SKM-1 treated with dmso at 0.1 percent for 144 hours (cell line): ENCODE results near the gene RNF114.

Experiments used
- DNase-seq: peaks from one replicate; lab custom pipeline; 2025; ENCODE audit not compliant: unreplicated experiment; lab: John Stamatoyannopoulos, UW

Gene RNF114

DNA sequence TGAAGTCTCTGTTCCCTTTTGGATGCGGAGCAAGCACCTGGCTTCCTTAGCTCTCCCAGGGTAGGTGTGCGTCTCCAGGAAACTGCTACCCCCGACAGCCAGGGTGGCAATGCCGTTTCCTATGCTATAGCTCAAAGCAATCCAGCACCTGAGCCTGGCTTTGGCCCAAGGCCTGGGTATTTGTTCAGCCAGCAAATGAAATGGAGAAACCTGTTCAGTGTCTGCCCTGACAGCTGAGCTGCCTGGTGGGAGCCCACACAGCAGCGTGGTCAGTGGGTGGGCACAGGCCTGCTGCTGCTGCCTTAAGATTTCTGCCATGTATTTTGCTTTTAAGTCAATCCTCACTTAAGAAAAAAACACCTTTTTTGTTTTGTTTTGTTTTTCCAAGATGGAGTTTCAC lies 34.6 kb upstream of the RNF114 start:
- DNase-seq = no peak

DNA sequence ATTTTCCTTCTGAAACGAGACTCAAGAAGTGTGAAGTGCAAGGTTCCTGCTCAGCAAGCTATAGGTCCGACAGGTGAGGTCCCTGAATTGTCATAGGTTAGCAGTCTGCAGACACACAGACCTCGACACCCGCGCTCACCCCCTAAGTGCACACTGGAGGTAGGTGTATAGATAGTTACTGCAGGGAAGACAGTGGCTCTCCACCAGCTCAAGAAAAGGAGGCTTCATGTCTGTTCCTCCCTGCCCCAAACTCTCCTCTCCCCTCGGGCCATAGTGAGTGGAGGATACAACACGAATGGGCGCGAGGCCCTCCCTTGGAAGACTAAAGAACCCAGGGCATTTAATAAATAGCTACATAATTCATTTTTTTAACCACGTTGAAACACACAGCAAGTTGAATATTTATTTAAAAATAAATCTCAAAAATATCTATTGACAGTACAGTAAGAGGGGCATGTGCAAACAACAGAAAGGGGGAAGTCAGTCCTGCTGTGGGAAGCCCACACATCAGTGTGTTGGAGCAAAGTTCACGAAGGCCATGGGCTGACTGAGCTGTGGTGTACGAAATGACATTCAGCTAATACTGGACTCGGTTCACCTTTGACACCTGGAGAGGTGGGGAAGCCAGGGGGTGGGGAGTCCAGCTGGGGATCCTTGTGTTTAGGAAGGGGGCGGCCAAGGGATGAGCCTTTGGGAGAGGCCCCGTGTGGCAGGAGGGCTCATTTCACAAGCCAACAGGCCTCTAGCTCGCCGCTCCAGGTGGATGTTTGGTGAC lies 31.6 kb upstream of the RNF114 start:
- DNase-seq = no peak

DNA sequence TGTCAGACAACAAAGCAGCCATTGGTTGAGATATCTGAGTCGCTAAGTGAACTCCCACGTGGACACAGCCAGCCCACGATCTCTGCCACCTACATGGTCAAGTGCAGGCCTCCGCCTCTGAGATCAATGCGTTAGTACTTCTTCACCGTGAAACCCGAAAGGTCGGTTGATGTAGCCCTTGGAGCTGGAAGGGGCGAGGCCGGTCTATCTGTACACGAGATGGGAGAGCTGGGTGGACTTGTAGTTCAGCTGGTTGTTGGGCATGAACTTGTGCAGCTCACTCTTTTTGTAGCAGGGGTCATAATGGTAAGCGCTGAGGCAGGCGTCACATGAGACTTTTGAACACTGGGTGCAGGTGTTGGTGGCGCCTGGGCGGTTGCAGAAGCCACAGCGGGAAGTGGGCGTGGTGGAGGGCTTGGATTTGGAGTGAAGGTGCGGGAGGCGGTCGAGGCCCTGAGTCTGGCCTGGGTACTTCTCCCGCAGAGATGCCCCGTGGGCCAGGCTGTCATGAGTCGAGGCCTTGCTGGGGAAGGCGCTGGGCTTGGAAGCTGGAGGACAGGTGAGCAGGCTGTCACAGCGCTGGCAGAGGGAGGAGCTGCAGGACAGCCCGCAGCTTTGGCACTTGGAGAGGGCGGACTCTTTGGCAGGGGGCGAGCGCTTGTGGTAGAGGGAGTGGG lies 30.6 kb upstream of the RNF114 start:
- DNase-seq = no peak

DNA sequence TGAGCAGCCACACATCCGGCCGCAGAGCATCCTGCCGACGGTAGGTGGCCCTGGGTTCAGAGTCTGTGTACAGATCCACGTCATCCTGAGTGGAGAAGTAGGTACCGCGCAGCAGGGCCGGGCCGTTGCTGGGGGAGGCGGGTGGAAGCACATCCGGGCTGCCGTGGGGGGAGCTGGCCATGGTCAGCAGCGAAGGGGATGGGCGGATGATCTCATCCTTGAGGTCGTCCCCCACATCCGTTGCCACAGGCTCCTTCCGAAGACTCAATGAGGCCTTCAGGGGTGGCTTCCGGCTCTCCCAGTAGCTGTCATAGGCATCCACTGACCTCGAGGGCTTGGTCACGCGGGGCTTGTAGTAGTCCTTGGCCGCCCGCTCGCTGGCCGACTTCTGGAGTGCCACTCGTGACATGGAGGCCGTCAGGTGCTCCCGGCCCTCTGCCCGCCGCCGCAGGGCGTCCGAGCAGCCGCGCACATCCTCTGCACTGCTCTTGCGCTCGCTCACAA lies 30.0 kb upstream of the RNF114 start:
- no peak for DNase-seq

DNA sequence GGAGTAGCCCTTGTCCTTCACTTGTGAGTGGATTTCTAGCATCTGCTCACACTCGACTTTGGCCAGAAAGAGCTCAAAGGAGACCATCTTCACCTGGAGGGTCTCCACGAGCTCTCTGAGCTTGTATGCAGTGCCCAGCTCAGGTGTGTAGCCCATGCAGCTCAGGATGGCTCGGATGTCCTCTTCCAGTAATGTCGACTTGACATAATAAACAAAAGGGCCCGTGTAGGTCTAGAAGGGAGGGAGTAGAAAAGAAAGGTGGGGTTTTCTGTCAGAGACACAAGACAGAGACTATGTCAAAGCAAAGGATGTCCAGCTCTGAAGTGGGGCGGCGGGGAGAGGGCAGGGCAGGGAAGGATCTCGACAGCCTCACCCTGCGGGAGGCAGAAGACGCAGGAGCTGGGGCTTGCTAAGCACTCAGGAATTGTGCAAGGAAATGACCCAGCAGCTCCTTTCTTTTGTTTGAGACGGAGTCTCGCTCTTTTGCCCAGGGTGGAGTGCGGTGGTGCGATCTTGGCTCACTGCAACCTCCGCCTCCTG lies 29.5 kb upstream of the RNF114 start:
- no peak for DNase-seq

DNA sequence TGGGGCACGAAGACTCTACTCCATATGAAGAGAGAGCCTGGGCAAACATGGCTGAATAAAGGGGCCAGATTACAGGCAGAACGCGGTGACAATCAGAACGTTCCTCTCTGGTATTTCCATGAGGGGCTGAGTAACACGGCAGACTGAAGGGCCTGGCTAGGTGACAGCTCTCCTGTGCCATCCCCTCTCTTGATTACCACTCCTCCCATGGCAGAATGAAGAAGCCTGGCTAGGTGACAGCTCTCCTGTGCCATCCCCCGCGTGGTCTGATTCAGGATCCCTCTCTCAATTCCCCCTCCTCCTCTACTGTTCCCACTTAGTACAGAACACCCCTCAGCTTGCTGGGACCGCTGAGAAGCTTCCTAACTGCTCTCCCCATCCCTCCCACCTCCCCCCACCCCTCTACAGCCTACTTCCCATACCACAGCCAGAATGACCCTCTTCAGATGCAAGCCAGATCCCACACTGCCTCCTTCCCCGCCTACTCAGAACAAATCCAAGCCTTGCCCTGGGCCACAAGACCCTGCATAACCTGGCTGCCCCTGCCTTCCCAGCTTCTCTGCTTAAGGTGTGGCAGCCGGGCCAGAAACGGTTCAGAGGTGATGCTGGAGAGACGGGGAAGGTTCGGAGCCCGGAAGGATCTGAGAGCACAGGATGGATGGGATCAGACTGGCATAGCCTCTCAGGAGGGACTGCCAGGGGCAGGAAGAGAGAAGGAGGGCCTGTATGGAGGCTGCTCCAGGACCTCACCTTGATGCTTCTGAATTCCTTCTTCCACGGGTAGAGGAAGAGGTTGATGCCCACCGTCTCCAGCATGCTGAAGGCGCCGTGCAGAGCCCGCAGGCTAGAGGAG lies 28.6 kb upstream of the RNF114 start:
- DNase-seq = no peak

DNA sequence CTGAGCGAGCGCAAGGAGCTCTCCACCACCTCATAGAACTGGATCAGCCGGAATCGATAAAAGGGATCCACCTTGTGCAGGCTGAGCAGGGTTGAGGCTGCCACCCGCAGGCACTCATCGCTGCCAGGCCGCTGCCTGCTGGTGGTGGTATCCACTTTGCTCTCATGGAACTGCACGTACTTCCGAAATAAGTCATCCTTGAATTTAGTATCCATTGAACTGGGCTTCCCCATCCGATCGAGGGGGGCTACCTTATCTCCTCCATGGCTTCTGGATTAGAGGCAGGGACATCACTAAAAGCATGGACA lies 28.0 kb upstream of the RNF114 start:
- no peak for DNase-seq

DNA sequence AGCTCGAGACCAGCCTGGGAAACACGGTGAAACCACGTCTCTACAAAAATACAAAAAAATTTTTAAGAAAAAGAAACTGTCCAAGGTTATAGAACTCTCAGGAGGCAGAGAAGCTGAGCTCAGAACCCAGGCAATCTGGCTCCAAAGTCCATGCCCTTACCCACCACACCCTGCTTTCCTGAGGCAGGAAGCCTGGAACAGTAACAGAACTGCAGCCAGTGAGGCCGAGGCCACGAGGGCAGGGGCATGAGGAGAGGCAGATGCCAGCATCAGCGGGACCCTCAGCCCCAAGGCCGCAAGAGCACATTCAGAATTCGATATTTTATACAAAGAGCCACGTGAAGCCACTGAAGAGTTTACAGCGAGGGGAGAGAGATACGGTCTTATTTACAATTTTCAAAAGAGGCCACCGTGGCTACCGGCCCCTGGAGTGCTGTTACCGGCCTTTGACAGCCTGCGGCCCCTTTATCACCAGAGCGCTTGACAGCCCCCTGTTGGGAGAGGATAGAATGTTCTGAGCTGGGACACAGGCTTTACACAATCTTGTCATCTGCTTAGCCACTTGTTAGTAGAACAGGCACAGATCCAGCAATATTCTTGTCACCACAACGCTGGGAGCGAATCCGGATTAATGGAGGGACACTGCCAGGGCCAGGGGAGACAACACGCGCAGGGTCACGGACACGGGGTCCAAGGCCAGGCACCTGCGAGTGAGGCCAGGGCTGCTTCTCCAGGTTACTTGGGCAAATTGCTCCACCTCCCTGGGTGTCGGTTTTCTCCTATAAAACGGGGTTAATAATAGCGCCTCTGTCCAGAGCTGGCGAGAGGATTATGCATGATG lies 26.5 kb upstream of the RNF114 start:
- no peak for DNase-seq

DNA sequence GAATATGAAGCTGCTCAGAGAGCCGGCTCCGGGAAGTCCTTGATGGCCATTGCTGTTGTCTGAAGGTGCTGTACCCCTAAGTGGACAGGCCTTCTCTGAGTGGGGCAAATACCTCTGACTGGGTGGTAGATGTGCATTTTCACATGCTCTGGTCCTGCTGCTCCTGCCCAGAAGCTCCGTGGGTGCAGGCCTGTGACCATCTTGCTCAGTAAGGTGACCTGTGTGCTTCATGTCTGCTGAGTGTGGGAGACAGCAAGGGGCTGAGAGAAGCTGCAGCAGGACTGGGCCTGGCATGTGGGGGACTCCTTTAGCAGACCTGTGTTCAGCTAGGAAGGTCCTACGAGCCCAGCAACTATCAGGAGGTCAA lies 25.9 kb upstream of the RNF114 start:
- no peak for DNase-seq

DNA sequence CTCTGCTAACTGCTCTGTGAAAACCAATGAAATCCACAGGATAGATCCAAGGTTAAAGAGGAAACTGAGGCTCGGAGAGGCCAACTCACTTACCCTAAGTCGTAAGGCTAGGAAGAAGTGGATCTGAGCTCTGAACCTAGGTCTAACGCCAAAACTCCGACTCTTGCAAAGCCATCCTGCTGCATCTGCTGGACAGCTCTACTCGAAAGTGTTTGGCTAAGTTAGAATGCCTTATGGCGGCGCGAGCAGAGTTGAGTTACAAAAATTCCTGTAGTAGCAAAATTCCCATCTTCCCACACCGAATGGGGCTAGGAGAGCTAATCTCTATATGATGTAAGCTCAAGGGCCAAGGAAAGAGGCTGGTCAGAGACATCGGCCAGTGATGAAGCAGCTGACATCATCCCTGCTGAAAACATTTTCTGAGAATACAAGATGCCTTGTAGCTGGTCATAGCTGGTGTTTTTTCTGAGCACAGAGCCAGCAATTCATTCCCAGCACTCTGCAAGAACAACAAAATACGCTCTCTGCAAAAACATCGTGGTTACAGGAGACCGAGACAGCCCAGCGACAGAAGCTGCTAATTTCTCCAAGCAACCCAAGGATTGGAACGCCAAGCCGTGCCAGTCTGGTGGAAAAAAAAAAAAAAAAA lies 22.7 kb upstream of the RNF114 start:
- DNase-seq = no peak

DNA sequence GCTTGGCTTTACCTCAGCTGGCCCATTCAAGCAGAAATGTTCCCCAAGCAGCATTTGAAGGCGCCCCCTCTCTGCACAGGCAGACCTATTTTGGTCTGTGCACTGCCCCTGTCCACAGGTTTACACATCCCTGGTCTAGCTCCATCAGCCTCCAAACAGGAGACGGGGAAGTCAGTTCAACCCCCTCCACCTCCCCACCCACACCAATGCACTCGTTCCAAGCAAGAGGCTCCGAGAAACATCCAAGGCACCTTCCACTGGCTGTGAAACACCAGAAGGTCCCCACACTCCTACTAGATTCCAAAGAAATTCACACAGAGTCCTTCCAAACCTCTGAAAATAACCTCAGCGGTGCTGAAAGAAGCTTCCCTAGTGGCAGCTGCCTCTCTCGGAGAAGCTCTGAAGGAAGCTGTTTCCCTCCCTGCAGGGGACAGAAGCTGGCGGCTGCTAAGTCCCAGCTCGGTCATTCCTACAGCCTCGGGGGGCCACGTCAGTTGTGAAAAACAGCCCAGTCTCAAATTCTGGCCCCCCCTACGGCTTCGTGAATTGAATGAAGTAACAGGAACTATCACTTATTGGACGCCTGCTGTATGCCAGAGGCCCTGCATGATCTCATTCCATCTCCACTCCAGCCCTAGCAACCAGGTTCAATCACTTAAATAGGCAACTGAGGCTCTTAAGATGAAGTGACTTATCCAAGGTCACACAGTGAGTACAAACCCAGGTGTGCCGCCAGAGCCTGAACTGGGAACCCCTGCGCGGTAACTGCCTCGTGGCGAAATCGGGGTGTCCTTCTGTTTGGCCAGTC lies 21.7 kb upstream of the RNF114 start:
- DNase-seq = no peak

DNA sequence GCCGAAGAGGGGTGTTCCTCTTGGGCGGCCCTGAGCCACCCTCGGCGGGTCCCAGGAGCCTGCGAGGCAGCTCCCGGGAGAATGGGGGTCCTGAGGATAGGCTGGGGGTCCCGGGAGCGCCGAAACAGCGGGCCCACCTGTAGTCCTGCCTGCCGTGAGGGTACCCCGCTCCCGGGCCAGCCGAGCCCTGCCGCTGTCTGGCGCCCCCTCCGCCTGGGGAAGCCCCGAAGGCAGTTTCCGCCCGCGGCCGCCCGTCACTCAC lies 21.1 kb upstream of the RNF114 start:
- no peak for DNase-seq

DNA sequence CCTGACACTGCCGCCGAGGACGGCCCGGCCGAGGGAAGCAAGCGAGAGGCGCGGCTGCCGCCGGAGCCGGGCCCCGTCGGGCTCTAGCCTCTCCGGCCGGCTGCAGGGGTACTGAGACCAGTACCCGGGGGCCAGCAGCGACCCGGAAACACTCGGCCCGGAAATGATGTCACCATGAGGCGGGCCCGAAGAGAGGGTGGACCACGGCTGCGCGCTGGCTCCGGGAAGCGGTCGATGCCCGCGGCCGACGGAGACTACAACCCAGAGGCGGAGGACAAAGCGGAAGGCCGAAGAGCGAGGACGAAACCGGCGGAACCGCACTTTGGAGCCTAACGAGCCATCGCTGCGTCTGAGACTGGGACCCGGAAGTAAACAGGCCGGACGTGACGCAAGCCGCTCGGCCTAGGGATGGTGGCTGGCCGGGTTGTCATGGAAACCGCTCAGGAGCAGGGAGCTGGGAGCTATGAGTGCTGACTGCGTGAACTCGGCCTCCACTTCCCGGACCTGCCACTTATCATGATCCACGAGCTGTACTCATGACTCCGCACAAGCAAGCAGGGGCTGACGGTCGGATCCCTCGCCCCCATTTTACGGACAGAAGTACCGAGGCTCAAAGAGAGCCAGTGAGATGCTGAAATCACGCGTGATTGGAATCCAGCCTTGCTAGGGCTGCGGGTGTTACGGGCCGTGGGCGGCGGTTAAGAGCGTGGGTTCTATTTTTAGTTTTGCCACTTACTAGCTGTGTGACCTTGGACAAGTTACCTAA lies 20.6 kb upstream of the RNF114 start, which contains the start of gene SPATA2:
Gene SPATA2, minus strand, starts transcription at position 150 of the 766 bp plus-strand sequence. CDS start 7,039 bp downstream, outside the sequence.
- DNase-seq = peak; percentile 87

DNA sequence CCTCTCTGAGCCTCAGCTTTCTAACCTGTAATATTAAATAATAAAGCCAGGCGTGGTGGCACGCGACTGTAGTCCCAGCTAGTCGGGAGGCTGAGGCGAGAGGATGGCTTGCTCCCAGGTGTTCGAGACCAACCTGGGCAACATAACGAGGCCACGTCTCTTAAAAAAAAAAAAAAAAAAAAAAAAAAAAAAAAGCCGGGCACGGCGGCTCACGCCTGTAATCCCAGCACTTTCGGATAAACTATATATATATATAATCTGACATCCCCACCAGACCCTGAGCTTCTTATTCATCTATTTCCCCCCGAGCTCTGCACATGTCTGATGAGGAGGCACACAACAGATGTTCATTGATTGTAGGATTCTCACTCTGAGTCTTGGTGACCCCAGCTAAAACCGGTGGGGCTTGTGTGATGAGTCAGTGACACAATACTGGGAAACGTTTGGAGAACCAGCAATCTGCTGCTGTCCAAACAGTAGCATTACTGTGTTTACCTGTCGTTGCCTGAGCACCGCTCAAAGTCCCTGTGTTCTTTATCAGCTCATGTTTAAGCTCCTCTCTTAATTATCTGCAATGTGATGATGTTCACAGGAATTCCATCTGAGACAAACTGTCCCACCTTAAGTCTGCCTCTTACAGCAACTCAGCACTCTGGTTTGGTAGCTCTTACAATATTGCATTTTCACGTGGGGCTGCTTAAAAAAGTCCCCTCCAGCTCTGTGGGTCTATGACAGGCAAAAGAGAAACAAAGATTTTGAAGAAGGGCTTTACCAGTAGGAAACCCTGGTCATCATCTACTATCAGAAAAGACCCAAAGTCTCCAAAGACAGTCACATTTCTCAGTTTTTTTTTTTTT lies 19.8 kb upstream of the RNF114 start:
- no peak for DNase-seq

DNA sequence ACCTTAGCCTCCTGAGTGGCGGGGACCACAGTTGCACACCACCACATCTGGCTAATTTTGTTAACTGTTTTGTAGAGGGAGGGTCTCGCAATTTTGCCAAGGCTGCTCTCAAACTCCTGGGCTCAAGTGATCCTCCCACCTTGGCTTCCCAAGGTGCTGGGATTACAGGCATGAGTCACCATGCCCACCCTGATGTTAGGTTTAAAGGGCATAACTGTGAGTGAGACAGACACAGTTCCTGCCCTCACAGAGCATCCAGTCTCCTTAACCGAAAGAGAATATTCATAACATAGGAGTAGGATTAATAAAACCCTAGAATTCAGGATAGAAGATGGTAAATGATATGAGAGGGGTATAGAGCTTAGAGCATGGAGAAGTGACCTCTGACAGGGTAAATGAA lies 17.8 kb upstream of the RNF114 start:
- DNase-seq = no peak

DNA sequence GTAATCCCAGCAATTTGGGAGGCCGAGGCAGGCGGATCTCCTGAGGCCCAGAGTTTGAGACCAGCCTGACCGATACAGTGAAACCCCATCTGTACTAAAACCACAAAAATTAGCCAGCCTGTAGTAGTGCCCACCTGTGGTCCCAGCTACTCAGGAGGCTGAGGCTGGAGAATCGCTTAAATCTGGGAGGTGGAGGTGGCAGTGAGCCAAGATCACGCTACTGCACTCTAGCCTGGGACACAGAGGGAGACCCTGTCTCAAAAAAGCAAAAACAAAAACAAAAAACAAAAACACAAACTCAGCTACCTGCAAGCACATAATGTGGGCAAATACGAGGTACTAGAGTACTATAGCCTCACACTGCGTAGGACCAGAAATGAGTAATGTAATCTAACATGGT lies 17.2 kb upstream of the RNF114 start:
- no peak for DNase-seq

DNA sequence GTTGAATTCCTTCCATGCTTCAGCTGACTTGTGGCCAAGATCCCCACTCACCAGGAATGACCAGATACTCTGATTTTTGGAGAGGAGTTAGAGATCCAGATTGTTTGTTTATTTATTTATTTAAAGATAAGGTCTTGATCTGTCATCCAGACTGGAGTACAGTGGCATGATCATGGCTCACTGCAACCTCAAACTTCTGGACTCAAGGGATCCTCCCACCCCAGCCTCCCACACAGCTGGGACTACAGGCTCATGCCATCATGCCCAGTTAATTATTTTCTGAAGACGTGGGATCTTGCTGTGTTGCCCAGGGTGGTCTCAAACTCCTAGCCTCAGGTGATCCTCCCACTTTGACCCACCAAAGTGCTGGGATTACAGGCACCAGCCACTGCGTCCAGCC lies 16.7 kb upstream of the RNF114 start:
- no peak for DNase-seq

DNA sequence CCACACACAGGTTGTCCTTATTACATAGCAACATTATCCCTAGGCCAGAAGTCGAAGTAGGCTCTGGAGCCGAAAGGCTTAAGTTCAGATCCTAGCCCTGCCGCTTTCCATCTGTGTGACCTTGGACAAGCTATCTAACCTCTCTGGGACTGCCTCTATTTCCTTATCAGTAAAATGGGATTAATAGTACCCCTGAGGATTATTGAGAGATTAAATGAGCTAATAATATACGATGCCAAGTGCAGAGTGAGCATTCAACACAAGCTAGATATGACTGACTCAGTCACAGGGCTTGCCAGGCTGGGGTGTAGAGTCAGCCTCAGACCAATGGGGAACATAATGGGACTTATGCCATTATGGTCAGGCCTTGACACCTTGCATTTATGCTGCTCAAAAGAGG lies 11.9 kb upstream of the RNF114 start:
- DNase-seq = no peak
